ENCODE results near the gene BTRC. TPM values are rescaled to one million over a fixed set of nuclear protein-coding genes. Genes with fewer than 3 reads are reported as not detected.

BTRC gene
- total RNA-seq, 1 donor from 2014 or later: 18.2 TPM

- intact Hi-C loops (cut with DNase I): no loop called here
- TF ChIP-seq CTCF (IDR thresholded peaks at IDR 0.05): no peak
- Histone ChIP-seq H3K9me3 (no peaks in the 10 kb centered on the region), H3K27ac (no peak overlapping the region), H3K36me3 (no peaks in the 10 kb centered on the region), H3K4me3 (no peak overlapping the region), H3K4me1 (peaks cover 22% of the 10 kb centered on the region), H3K27me3 (peaks cover 56% of the 10 kb centered on the region)
- DNase-seq (peak; percentile 59), ATAC-seq (no peak)
Measured at GRCh38 chr10:101566333-101567164, 212.6 kb downstream of the BTRC start.

- intact Hi-C loops (cut with DNase I): no loop called here
Measured at GRCh38 chr10:101567165-101568006, 213.4 kb downstream of the BTRC start.

GRCh38 chr10:101568054-101568745, 214.2 kb downstream of the BTRC start:
- intact Hi-C loops (cut with DNase I): no loop called here
- peaks cover 56% of the 10 kb centered on the region for H3K27me3 ChIP-seq
- ATAC-seq (no peak), DNase-seq (no peak)
- H3K9me3 ChIP-seq: no peaks in the 10 kb centered on the region
- no peak for TF ChIP-seq CTCF (IDR thresholded peaks at IDR 0.05)
- H3K4me3 ChIP-seq: no peak overlapping the region
- no peaks in the 10 kb centered on the region for H3K36me3 ChIP-seq
- H3K27ac ChIP-seq: no peak overlapping the region
- peaks cover 22% of the 10 kb centered on the region for H3K4me1 ChIP-seq

More at GRCh38 chr10:101567165-101568006, 213.4 kb downstream of the BTRC start:
- Histone ChIP-seq H3K4me3 (no peak overlapping the region), H3K36me3 (no peaks in the 10 kb centered on the region), H3K4me1 (peaks cover 22% of the 10 kb centered on the region), H3K27me3 (peaks cover 56% of the 10 kb centered on the region), H3K27ac (no peak overlapping the region), H3K9me3 (no peaks in the 10 kb centered on the region)
- no peak for TF ChIP-seq CTCF (IDR thresholded peaks at IDR 0.05)
- DNase-seq (peak; percentile 55), ATAC-seq (no peak)

GRCh38 chr10:101569323-101569621, 215.3 kb downstream of the BTRC start:
- Histone ChIP-seq H3K27me3 (peaks cover 56% of the 10 kb centered on the region), H3K27ac (no peak overlapping the region), H3K4me3 (no peak overlapping the region), H3K36me3 (no peaks in the 10 kb centered on the region), H3K9me3 (no peaks in the 10 kb centered on the region), H3K4me1 (peaks cover 22% of the 10 kb centered on the region)
- no peak for ATAC-seq
- intact Hi-C loops (cut with DNase I): no loop called here
- TF ChIP-seq CTCF (IDR thresholded peaks at IDR 0.05): no peak
- DNase-seq: no peak

- peak; percentile 88 for TF ChIP-seq CTCF (IDR thresholded peaks at IDR 0.05)
- Histone ChIP-seq H3K27ac (no peak overlapping the region), H3K36me3 (no peaks in the 10 kb centered on the region), H3K4me3 (peak overlapping the region; percentile 54), H3K27me3 (peaks cover 50% of the 10 kb centered on the region), H3K4me1 (peaks cover 22% of the 10 kb centered on the region), H3K9me3 (no peaks in the 10 kb centered on the region)
- peak; percentile 95 for ATAC-seq
- peak; percentile 90 for DNase-seq
- intact Hi-C loops (cut with DNase I): loop anchor here (10.0 kb wide), 1 partner anchor 355 kb away; no protein-coding TSS in a partner anchor
Measured at GRCh38 chr10:101569622-101570427, 215.9 kb downstream of the BTRC start.
